ENCODE data around the gene SAMD4B. TPM values are rescaled to one million over a fixed set of nuclear protein-coding genes. Genes with fewer than 3 reads are reported as not detected.
"Not testable (repeated sequence)": the region's sequence is repeated elsewhere in the genome, so short reads cannot be mapped to it uniquely, and the experiment has no call there.

Gene SAMD4B
- total RNA-seq, 2 experiments from 2014 or later = 59.4 to 60.0 TPM

GRCh38 chr19:39308531-39309304, 33.5 kb upstream of the SAMD4B start:
- no peak overlapping the region for H3K4me3 ChIP-seq (ENCODE audit: low read depth, low read length, poor library complexity, severe bottlenecking)
- H3K27ac ChIP-seq (ENCODE audit: low read depth, low read length, poor library complexity, severe bottlenecking) = no peak overlapping the region
- intact Hi-C loops (cut with micrococcal nuclease; ENCODE audit: unreplicated experiment) = no loop called here
- ChIA-PET POLR2A (interaction anchor here (1.1 kb wide), 1 partner anchor 47 kb away, joined by 3 read pairs; no protein-coding TSS in a partner anchor), CTCF (ENCODE audit: unreplicated experiment) (no interaction called here)
- H3K9me3 ChIP-seq (ENCODE audit: low read length) = no peaks in the 10 kb centered on the region
- no peaks in the 10 kb centered on the region for H3K9me2 ChIP-seq (ENCODE audit: insufficient read depth, low read length)
- no peaks in the 10 kb centered on the region for H3K79me2 ChIP-seq (ENCODE audit: insufficient read depth, low read depth, low read length)
- no peak overlapping the region for H3K4me2 ChIP-seq (ENCODE audit: low read length)
- no peaks in the 10 kb centered on the region for H4K20me1 ChIP-seq (ENCODE audit: insufficient read depth, low read length)
- no peak overlapping the region for H2AFZ ChIP-seq (ENCODE audit: low read length)
- H3K4me1 ChIP-seq (ENCODE audit: insufficient read depth, low read length, poor library complexity, severe bottlenecking) = no peaks in the 10 kb centered on the region
- no peak for DNase-seq (ENCODE audit: low spot score)
- TF ChIP-seq EZH2phosphoT487 (IDR thresholded peaks at IDR 0.05; ENCODE audit: borderline replicate concordance, low read depth, low read length) (no peak), CTCF (conservative IDR thresholded peaks at IDR 0.05; ENCODE audit: low read length) (no peak)
- no peaks in the 10 kb centered on the region for H3K36me3 ChIP-seq (ENCODE audit: insufficient read depth, low read length)
- BruUV-seq (replicated peaks) = no TSS peak

- H3K27ac ChIP-seq (ENCODE audit: low read depth, low read length, poor library complexity, severe bottlenecking); H3K4me3 ChIP-seq (ENCODE audit: low read depth, low read length, poor library complexity, severe bottlenecking); DNase-seq (ENCODE audit: low spot score); H3K4me2 ChIP-seq (ENCODE audit: low read length); H3K9me3 ChIP-seq (ENCODE audit: low read length); H3K79me2 ChIP-seq (ENCODE audit: insufficient read depth, low read depth, low read length); H3K9me2 ChIP-seq (ENCODE audit: insufficient read depth, low read length); H3K4me1 ChIP-seq (ENCODE audit: insufficient read depth, low read length, poor library complexity, severe bottlenecking); H4K20me1 ChIP-seq (ENCODE audit: insufficient read depth, low read length); H3K36me3 ChIP-seq (ENCODE audit: insufficient read depth, low read length); intact Hi-C loops (cut with micrococcal nuclease; ENCODE audit: unreplicated experiment); H2AFZ ChIP-seq (ENCODE audit: low read length); CTCF ChIA-PET (ENCODE audit: unreplicated experiment); BruUV-seq (replicated peaks): not testable (repeated sequence)
- POLR2A ChIA-PET = interaction anchor here (1.1 kb wide), 1 partner anchor 46 kb away, joined by 3 read pairs; no protein-coding TSS in a partner anchor
These were observed 32.9 kb upstream of the SAMD4B start for GRCh38 chr19:39309305-39309670.

- DNase-seq (ENCODE audit: low spot score) = no peak
- ChIA-PET CTCF (ENCODE audit: unreplicated experiment) (interaction anchor here (0.6 kb wide), 1 partner anchor 213 kb away, joined by 3 read pairs; no protein-coding TSS in a partner anchor), POLR2A (no interaction called here)
- Histone ChIP-seq H3K4me1 (ENCODE audit: insufficient read depth, low read length, poor library complexity, severe bottlenecking) (no peaks in the 10 kb centered on the region), H3K27ac (ENCODE audit: low read depth, low read length, poor library complexity, severe bottlenecking) (no peak overlapping the region), H3K9me2 (ENCODE audit: insufficient read depth, low read length) (no peaks in the 10 kb centered on the region), H3K36me3 (ENCODE audit: insufficient read depth, low read length) (no peaks in the 10 kb centered on the region), H2AFZ (ENCODE audit: low read length) (no peak overlapping the region), H3K9me3 (ENCODE audit: low read length) (no peaks in the 10 kb centered on the region), H3K4me3 (ENCODE audit: low read depth, low read length, poor library complexity, severe bottlenecking) (no peak overlapping the region), H3K79me2 (ENCODE audit: insufficient read depth, low read depth, low read length) (no peaks in the 10 kb centered on the region), H4K20me1 (ENCODE audit: insufficient read depth, low read length) (no peaks in the 10 kb centered on the region), H3K4me2 (ENCODE audit: low read length) (no peak overlapping the region)
- no peak for TF ChIP-seq CTCF (conservative IDR thresholded peaks at IDR 0.05; ENCODE audit: low read length)
- no peak for TF ChIP-seq EZH2phosphoT487 (IDR thresholded peaks at IDR 0.05; ENCODE audit: borderline replicate concordance, low read depth, low read length)
- no TSS peak for BruUV-seq (replicated peaks)
- intact Hi-C loops (cut with micrococcal nuclease; ENCODE audit: unreplicated experiment) = no loop called here
These were observed 31.5 kb upstream of the SAMD4B start for GRCh38 chr19:39310558-39311311.
